WTC11 (cell line): ENCODE data around the gene ESAM. TPM values are rescaled to one million over a fixed set of nuclear protein-coding genes. Genes with fewer than 3 reads are reported as not detected.

Experiments used
- ATAC-seq: fragments of 200-7000 bp; cut with Tn5 transposase; 2 replicates; pipeline ENCODE4 v1.10.0; 2021; ENCODE audit warnings: mild to moderate bottlenecking, moderate library complexity
- CTCF ChIA-PET: fragments of 300-600 bp; sonication (Branson Sonifier 250); formaldehyde crosslinking; loops from one replicate; lab custom pipeline; 2021; ENCODE audit warnings: antibody characterized with exemption; lab: Charles Lee
- POLR2A ChIA-PET: fragments of 350-600 bp; sonication (Branson Sonifier 250); formaldehyde crosslinking; loops from one replicate; lab custom pipeline; 2021; ENCODE audit warnings: antibody characterized with exemption; lab: Charles Lee
- DNase-seq: peaks from one replicate; pipeline ENCODE4 v3.0.0; 2021; ENCODE audit warnings: low spot score
- H3K27ac Mint-ChIP-seq: 2 replicates; pipeline ENCODE4 v1.8.0; 2021; ENCODE audit warnings: mixed read lengths
- H3K27me3 Mint-ChIP-seq: 2 replicates; pipeline ENCODE4 v1.8.0; 2021; ENCODE audit warnings: low read depth, mild to moderate bottlenecking, moderate library complexity, mixed read lengths
- H3K36me3 Mint-ChIP-seq: 2 replicates; pipeline ENCODE4 v1.8.0; 2021; ENCODE audit warnings: mixed read lengths
- H3K4me1 Mint-ChIP-seq: 2 replicates; pipeline ENCODE4 v1.8.0; 2022; ENCODE audit warnings: mixed read lengths
- H3K4me3 Mint-ChIP-seq: 2 replicates; pipeline ENCODE4 v1.8.0; 2021; ENCODE audit warnings: mild to moderate bottlenecking, moderate library complexity, mixed read lengths
- H3K9me3 Mint-ChIP-seq: 2 replicates; pipeline ENCODE4 v1.8.0; 2021; ENCODE audit warnings: mixed read lengths
- ATF1 ChIP-seq: sonication (generic); formaldehyde crosslinking; IDR thresholded peaks from 2 replicates; pipeline ENCODE4 v1.8.1; 2023; ENCODE audit warnings: mild to moderate bottlenecking, moderate library complexity, missing genetic modification reagents
- ATF3 ChIP-seq: sonication (generic); formaldehyde crosslinking; conservative IDR thresholded peaks from 2 replicates; pipeline ENCODE4 v1.8.1; 2022; ENCODE audit warnings: mild to moderate bottlenecking, missing genetic modification reagents
- CREB1 ChIP-seq: sonication (generic); formaldehyde crosslinking; IDR thresholded peaks from 2 replicates; pipeline ENCODE4 v1.8.0; 2023; ENCODE audit warnings: mild to moderate bottlenecking, missing genetic modification reagents
- ELF4 ChIP-seq: sonication (generic); formaldehyde crosslinking; IDR thresholded peaks from 2 replicates; pipeline ENCODE4 v1.8.1; 2022; ENCODE audit warnings: low read depth, mild to moderate bottlenecking, moderate library complexity, missing genetic modification reagents
- ESRRA ChIP-seq: sonication (generic); formaldehyde crosslinking; IDR thresholded peaks from 2 replicates; pipeline ENCODE4 v1.8.1; 2022; ENCODE audit warnings: mild to moderate bottlenecking, missing genetic modification reagents, borderline replicate concordance
- FOXJ3 ChIP-seq: sonication (generic); formaldehyde crosslinking; IDR thresholded peaks from 2 replicates; pipeline ENCODE4 v1.9.0; 2021; ENCODE audit warnings: missing genetic modification reagents, mild to moderate bottlenecking, borderline replicate concordance
- FOXK1 ChIP-seq: sonication (generic); formaldehyde crosslinking; IDR thresholded peaks from 2 replicates; pipeline ENCODE4 v1.8.0; 2022; ENCODE audit warnings: mild to moderate bottlenecking, moderate library complexity, missing genetic modification reagents
- HMGA2 ChIP-seq: fragments of 250-450 bp; sonication (Bioruptor Pico); IDR thresholded peaks from 2 replicates; pipeline ENCODE4 v1.4.0; 2021; ENCODE audit warnings: mild to moderate bottlenecking, moderate library complexity
- JAZF1 ChIP-seq: fragments of 250-450 bp; sonication (Bioruptor Pico); IDR thresholded peaks from 2 replicates; pipeline ENCODE4 v1.9.0; 2021; ENCODE audit warnings: moderate library complexity, mild to moderate bottlenecking, inconsistent platforms
- KAT7 ChIP-seq: sonication (generic); formaldehyde crosslinking; IDR thresholded peaks from 2 replicates; pipeline ENCODE4 v1.8.1; 2023; ENCODE audit warnings: missing genetic modification reagents, mild to moderate bottlenecking, borderline replicate concordance
- NFATC4 ChIP-seq: fragments of 250-450 bp; sonication (Bioruptor Pico); IDR thresholded peaks from 2 replicates; pipeline ENCODE4 v1.9.0; 2021; ENCODE audit warnings: mild to moderate bottlenecking
- OVOL2 ChIP-seq: fragments of 250-450 bp; sonication (Bioruptor Pico); IDR thresholded peaks from 2 replicates; pipeline ENCODE4 v1.9.0; 2021; ENCODE audit warnings: mild to moderate bottlenecking, borderline replicate concordance
- SMAD4 ChIP-seq: sonication (generic); formaldehyde crosslinking; IDR thresholded peaks from 2 replicates; pipeline ENCODE4 v1.8.0; 2022; ENCODE audit warnings: mild to moderate bottlenecking, missing genetic modification reagents
- SOX15 ChIP-seq: fragments of 250-450 bp; sonication (Bioruptor Pico); IDR thresholded peaks from 2 replicates; pipeline ENCODE4 v1.9.0; 2021; ENCODE audit warnings: mild to moderate bottlenecking
- TCF7 ChIP-seq: sonication (generic); formaldehyde crosslinking; IDR thresholded peaks from 2 replicates; pipeline ENCODE4 v1.8.0; 2022; ENCODE audit warnings: mild to moderate bottlenecking, low read depth, missing genetic modification reagents, moderate library complexity
- ZNF219 ChIP-seq: sonication (generic); formaldehyde crosslinking; IDR thresholded peaks from 2 replicates; pipeline ENCODE4 v1.8.0; 2023; ENCODE audit warnings: missing genetic modification reagents, mild to moderate bottlenecking, borderline replicate concordance
- ZNF416 ChIP-seq: fragments of 250-450 bp; sonication (Bioruptor Pico); IDR thresholded peaks from 2 replicates; pipeline ENCODE4 v1.9.0; 2021; ENCODE audit warnings: mild to moderate bottlenecking, inconsistent platforms
- total RNA-seq: library from RNA; stranded (reverse); gene quantifications from 3 replicates; pipeline ENCODE4 v1.2.3, GENCODE V29; 2021
- TF ChIP-seq, protein P1 (sequence below): sonication (generic); formaldehyde crosslinking; IDR thresholded peaks from 2 replicates; pipeline ENCODE4 v1.8.0; 2023; ENCODE audit warnings: missing genetic modification reagents
- TF ChIP-seq, protein P2 (sequence below): sonication (generic); formaldehyde crosslinking; IDR thresholded peaks from 2 replicates; pipeline ENCODE4 v1.8.1; 2022; ENCODE audit warnings: low read depth, missing genetic modification reagents, borderline replicate concordance
- TF ChIP-seq, protein P3 (sequence below): fragments of 200-600 bp; IDR thresholded peaks from 2 replicates; pipeline ENCODE4 v1.8.0; 2022; ENCODE audit warnings: antibody characterized with exemption

Gene ESAM
- total RNA-seq, 1 experiment from 2014 or later, result 0.48 TPM

DNA sequence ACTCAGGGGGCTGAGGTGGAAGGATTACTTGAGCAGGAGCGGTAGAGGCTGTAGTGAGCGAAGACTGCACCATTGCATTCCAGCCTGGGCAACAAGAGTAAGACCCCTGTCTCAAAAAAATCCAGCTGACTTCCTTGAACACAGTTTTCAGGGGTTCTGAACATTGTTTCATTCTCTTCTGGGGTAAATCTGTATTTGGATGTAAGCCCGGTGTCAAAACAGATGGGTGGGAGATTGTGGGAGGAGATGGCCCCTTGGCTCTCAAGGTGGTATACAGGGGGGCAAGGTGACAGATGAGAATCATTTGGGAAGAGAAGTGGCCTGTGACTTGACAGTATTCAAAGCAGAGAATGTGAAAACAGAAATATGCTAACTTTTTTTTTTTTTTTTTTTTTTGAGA, 4.8 kb downstream of the ESAM start (continued):
- TF ChIP-seq, protein P1, sequence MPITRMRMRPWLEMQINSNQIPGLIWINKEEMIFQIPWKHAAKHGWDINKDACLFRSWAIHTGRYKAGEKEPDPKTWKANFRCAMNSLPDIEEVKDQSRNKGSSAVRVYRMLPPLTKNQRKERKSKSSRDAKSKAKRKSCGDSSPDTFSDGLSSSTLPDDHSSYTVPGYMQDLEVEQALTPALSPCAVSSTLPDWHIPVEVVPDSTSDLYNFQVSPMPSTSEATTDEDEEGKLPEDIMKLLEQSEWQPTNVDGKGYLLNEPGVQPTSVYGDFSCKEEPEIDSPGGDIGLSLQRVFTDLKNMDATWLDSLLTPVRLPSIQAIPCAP (CRISPR knock-in tag), result no peak
- TF ChIP-seq SMAD4 (CRISPR knock-in tag) (no peak), ZNF219 (CRISPR knock-in tag) (no peak), FOXK1 (no peak), TCF7 (CRISPR knock-in tag) (no peak), ATF3 (no peak), CREB1 (CRISPR knock-in tag) (no peak), SOX15 (CRISPR knock-in tag) (no peak)
- TF ChIP-seq, protein P2, sequence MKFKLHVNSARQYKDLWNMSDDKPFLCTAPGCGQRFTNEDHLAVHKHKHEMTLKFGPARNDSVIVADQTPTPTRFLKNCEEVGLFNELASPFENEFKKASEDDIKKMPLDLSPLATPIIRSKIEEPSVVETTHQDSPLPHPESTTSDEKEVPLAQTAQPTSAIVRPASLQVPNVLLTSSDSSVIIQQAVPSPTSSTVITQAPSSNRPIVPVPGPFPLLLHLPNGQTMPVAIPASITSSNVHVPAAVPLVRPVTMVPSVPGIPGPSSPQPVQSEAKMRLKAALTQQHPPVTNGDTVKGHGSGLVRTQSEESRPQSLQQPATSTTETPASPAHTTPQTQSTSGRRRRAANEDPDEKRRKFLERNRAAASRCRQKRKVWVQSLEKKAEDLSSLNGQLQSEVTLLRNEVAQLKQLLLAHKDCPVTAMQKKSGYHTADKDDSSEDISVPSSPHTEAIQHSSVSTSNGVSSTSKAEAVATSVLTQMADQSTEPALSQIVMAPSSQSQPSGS, result no peak
- TF ChIP-seq, protein P3, sequence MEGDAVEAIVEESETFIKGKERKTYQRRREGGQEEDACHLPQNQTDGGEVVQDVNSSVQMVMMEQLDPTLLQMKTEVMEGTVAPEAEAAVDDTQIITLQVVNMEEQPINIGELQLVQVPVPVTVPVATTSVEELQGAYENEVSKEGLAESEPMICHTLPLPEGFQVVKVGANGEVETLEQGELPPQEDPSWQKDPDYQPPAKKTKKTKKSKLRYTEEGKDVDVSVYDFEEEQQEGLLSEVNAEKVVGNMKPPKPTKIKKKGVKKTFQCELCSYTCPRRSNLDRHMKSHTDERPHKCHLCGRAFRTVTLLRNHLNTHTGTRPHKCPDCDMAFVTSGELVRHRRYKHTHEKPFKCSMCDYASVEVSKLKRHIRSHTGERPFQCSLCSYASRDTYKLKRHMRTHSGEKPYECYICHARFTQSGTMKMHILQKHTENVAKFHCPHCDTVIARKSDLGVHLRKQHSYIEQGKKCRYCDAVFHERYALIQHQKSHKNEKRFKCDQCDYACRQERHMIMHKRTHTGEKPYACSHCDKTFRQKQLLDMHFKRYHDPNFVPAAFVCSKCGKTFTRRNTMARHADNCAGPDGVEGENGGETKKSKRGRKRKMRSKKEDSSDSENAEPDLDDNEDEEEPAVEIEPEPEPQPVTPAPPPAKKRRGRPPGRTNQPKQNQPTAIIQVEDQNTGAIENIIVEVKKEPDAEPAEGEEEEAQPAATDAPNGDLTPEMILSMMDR, result no peak
- TF ChIP-seq, all 79 proteins: peak for 0

DNA sequence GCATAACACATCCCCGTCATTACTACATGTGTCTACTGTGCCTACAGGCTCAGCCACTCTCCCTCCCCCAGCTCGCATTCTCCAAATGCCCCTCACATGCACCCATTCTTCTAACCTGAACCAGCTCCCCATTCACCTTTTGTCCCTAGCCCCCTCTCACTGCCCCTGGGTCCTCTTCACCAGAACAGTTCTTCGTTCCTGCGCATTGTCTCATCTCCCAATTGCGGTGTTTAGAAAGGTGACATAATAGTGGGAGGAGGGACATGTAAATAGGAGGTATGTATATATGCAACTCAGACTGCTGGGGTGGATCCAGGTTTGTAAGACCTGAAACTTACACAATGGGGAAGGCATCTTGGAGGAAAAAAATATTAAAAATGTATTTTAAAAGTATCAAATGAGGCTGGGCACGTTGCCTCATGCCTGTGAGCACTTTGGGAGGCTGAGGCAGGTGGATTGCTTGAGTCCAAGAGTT, 5.3 kb downstream of the ESAM start:
- ChIA-PET CTCF (interaction anchor here (1.2 to 1.7 kb wide), 4 partner anchors 11 to 119 kb away, joined by 3 to 15 read pairs (median 6); no protein-coding TSS in a partner anchor), POLR2A (no interaction called here)
- Mint-ChIP-seq H3K36me3 (no peaks in the 10 kb centered on the region), H3K4me1 (peaks cover 59% of the 10 kb centered on the region), H3K9me3 (no peaks in the 10 kb centered on the region), H3K27me3 (peaks cover 100% of the 10 kb centered on the region), H3K4me3 (0 out of 2 replicates have a peak overlapping the region, but pooled peaks have one; percentile 6), H3K27ac (no peak overlapping the region)
- no peak for DNase-seq
- TF ChIP-seq HMGA2 (CRISPR knock-in tag) (no peak), ATF1 (CRISPR knock-in tag) (0 out of 2 replicates have a peak, but pooled peaks have one; percentile 24), OVOL2 (CRISPR knock-in tag) (no peak)
- ATAC-seq, result no peak

DNA sequence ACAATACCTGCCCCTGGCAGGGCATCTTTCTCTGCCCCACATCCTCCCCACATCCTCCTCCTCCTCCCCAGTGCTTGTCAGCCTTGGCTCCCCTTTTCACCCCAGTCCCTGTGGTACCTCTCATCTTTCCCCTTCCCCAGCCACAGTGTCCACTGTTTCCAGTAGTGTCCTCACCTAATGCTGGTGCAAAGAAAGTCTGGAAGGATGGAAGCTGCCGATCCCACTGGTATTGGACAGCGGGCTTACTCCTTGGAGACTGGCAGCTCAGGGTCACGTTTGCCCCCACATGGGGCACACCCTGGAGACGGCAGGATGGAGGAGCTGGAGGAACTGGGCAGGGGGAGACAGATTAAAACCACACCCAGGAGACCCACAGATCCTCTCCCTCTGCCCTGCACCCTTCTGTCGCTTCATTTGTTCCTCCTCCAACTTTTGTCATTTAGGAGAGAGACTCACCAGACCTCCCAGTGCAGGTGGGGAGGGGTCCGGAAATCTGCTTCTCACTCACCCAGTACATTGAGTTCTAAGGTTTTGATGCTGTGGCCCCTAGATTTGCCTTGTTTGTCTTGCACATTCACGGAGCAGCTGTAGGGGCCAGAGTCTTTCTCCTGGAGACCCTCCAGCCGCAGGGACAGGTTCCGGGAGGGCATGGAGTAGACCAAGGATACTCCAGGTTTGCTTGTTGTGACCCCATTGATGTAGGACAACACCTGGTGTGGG, 5.9 kb downstream of the ESAM start:
- H3K27ac Mint-ChIP-seq, result no peak overlapping the region
- CTCF ChIA-PET, result interaction anchor here (1.2 to 1.7 kb wide), 4 partner anchors 10 to 120 kb away, joined by 3 to 15 read pairs (median 6); no protein-coding TSS in a partner anchor
- H3K4me1 Mint-ChIP-seq, result peaks cover 56% of the 10 kb centered on the region

DNA sequence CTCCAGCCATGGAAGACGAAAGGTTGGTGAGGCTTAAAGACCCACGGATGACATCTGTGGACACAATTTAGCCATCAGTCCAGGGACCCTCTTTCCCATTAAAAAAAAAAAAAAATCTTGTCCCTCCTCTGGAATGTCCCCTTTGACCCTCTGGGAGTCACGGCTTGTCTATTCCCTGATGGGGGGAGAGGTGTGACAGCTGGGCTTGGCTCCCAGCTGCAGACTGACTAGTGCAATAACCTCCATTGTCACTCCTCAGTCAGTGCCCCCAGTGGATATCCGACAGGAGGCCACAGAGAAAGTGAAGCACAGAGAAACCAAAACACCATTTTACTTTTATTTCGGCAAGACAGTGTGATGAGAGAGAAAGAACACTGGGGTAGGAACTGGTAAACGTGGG, 7.4 kb downstream of the ESAM start:
- Mint-ChIP-seq H3K27me3 (peaks cover 100% of the 10 kb centered on the region), H3K4me3 (no peak overlapping the region), H3K4me1 (peaks cover 48% of the 10 kb centered on the region), H3K9me3 (no peaks in the 10 kb centered on the region), H3K27ac (no peak overlapping the region), H3K36me3 (no peaks in the 10 kb centered on the region)
- ChIA-PET CTCF (interaction anchor here (1.1 kb wide), 1 partner anchor 82 kb away, joined by 5 read pairs; no protein-coding TSS in a partner anchor), POLR2A (no interaction called here)
- DNase-seq (no peak), ATAC-seq (no peak)
- no peak for TF ChIP-seq ELF4 (CRISPR knock-in tag)
- TF ChIP-seq JAZF1 (CRISPR knock-in tag), result no peak
- no peak for TF ChIP-seq FOXJ3 (CRISPR knock-in tag)

More for the DNA sequence above, 5.9 kb downstream of the ESAM start:
- DNase-seq (no peak), ATAC-seq (no peak)
- H3K36me3 Mint-ChIP-seq, result no peaks in the 10 kb centered on the region
- POLR2A ChIA-PET, result no interaction called here
- no peaks in the 10 kb centered on the region for H3K9me3 Mint-ChIP-seq
- TF ChIP-seq KAT7 (CRISPR knock-in tag), result no peak
- TF ChIP-seq ESRRA (CRISPR knock-in tag), result no peak
- no peak for TF ChIP-seq ZNF416
- TF ChIP-seq NFATC4 (CRISPR knock-in tag), result no peak
- H3K4me3 Mint-ChIP-seq, result 0 out of 2 replicates have a peak overlapping the region, but pooled peaks have one; percentile 6
- H3K27me3 Mint-ChIP-seq, result peaks cover 100% of the 10 kb centered on the region
